Adrenal gland (tissue), 5 donors: ENCODE measurements around the gene FGFR4.

Experiments
- CTCF ChIP-seq, 6 experiments: fragments of 450-650 bp in 4 of 6; fragments of 200-600 bp in 2 of 6; sonication (generic) in 1 of 6; IDR thresholded peaks; 1 replicate in 5 of 6; 2 replicates in 1 of 6; pipeline versions ENCODE4 v1.5.1 to v1.8.0; 2016 to 2021; ENCODE audit warnings: antibody characterized with exemption in 6 of 6, mild to moderate bottlenecking in 2 of 6, moderate library complexity in 1 of 6
- POLR2A ChIP-seq, 2 donors: fragments of 450-650 bp; IDR thresholded peaks; one replicate each; pipeline ENCODE4 v1.6.1; 2017; ENCODE audit warnings: antibody characterized with exemption in 2 of 2, mild to moderate bottlenecking in 2 of 2, moderate library complexity in 1 of 2
- donor health status: DM: no; HTN: no; CAD: no.

GRCh38 chr5:177036921-177037320 lies 49.8 kb upstream of the FGFR4 start:
- no peak for TF ChIP-seq CTCF (IDR thresholded peaks at IDR 0.05)
- no peak for TF ChIP-seq POLR2A (IDR thresholded peaks at IDR 0.05)
